GM12878 (cell line): ENCODE measurements around the gene TMEM175. TPM values are rescaled to one million over a fixed set of nuclear protein-coding genes. Genes with fewer than 3 reads are reported as not detected.
A peak's percentile ranks its signal among the peaks of the same experiment; 100 is the strongest.

Experiments
- CBX5 ChIP-seq: sonication (generic); IDR thresholded peaks from 2 replicates; pipeline ENCODE4 v1.6.1; 2016; ENCODE audit warnings: low read depth, moderate library complexity, mild to moderate bottlenecking, inconsistent platforms
- DPF2 ChIP-seq: fragments of 450-650 bp; IDR thresholded peaks from 2 replicates; pipeline ENCODE4 v1.6.1; 2017; ENCODE audit warnings: mild to moderate bottlenecking
- E4F1 ChIP-seq: fragments of 450-650 bp; IDR thresholded peaks from 2 replicates; pipeline ENCODE4 v1.6.1; 2018; ENCODE audit warnings: borderline replicate concordance, mild to moderate bottlenecking; ENCODE audit not compliant: partially characterized antibody
- EED ChIP-seq: sonication (generic); IDR thresholded peaks from 2 replicates; pipeline ENCODE4 v1.6.1; 2016; ENCODE audit warnings: antibody characterized with exemption, low read depth
- EP300 ChIP-seq, 2 experiments: fragments of 150-350 bp in 1 of 2; IDR thresholded peaks; 2 replicates each; pipeline ENCODE4 v1.6.1; 2011 to 2012; ENCODE audit warnings: low read depth in 2 of 2, low read length in 2 of 2, borderline replicate concordance in 1 of 2, improper control_type of control experiment in 1 of 2, inconsistent platforms in 1 of 2; ENCODE audit not compliant: control insufficient read depth in 1 of 2
- FOXK2 ChIP-seq: fragments of 450-650 bp; IDR thresholded peaks from 2 replicates; pipeline ENCODE4 v1.6.1; 2017; ENCODE audit warnings: mild to moderate bottlenecking, moderate library complexity
- HDAC2 ChIP-seq: fragments of 200-600 bp; sonication (generic); IDR thresholded peaks from 2 replicates; pipeline ENCODE4 v1.6.1; 2017
- JUNB ChIP-seq: IDR thresholded peaks from 2 replicates; pipeline ENCODE4 v1.6.1; 2016; ENCODE audit warnings: antibody characterized with exemption, mild to moderate bottlenecking
- MEF2B ChIP-seq: fragments of 450-650 bp; IDR thresholded peaks from 2 replicates; pipeline ENCODE4 v1.6.1; 2018; ENCODE audit warnings: mild to moderate bottlenecking, moderate library complexity; ENCODE audit not compliant: partially characterized antibody, poor library complexity, severe bottlenecking
- MTA2 ChIP-seq: fragments of 450-650 bp; IDR thresholded peaks from 2 replicates; pipeline ENCODE4 v1.6.1; 2016; ENCODE audit warnings: low read depth, mild to moderate bottlenecking, moderate library complexity
- MTA3 ChIP-seq: IDR thresholded peaks from 2 replicates; pipeline ENCODE4 v1.6.1; 2012; ENCODE audit warnings: low read length, inconsistent platforms, borderline replicate concordance
- POLR2A ChIP-seq: IDR thresholded peaks from 2 replicates; pipeline ENCODE4 v1.6.1; 2011; ENCODE audit warnings: low read depth, mild to moderate bottlenecking, low read length
- POU2F2 ChIP-seq: IDR thresholded peaks from 3 replicates; pipeline ENCODE4 v1.6.1; 2011; ENCODE audit warnings: low read depth, mild to moderate bottlenecking, low read length, borderline replicate concordance
- polyA plus RNA-seq, 11 experiments: library from polyadenylated mRNA; depleted of rRNA in 4 of 11; unstranded in 6 of 11; stranded (reverse) in 5 of 11; fragments of >200 nt; fragmentation: Nextera tagmentation in 4 of 11; fragmentation: Illumina TruSeq in 1 of 11; extraction: Ambion mirVana in 4 of 11; extraction: Trizol in 1 of 11; gene quantifications; 1 replicate in 1 of 11; 2 replicates in 10 of 11; pipeline versions ENCODE4 v1.2.1 to v1.2.3, GENCODE V29; 2011 to 2016; ENCODE audit warnings: inconsistent platforms in 2 of 11, missing spikeins in 2 of 11, low read depth in 1 of 11
- total RNA-seq, 4 experiments: library from RNA; depleted of rRNA in 3 of 4; stranded (reverse); fragments of >200 nt in 3 of 4; fragmentation: Illumina TruSeq in 1 of 4; extraction: Trizol in 1 of 4; gene quantifications; 2 replicates each; pipeline versions ENCODE4 v1.2.1 to v1.2.3, GENCODE V29; 2013 to 2021
- TF ChIP-seq, protein P1 (sequence below): fragments of 450-650 bp; IDR thresholded peaks from 2 replicates; pipeline ENCODE4 v1.6.1; 2016; ENCODE audit warnings: mild to moderate bottlenecking, moderate library complexity, borderline replicate concordance
- TF ChIP-seq, protein P2 (sequence below): fragments of 150-350 bp; IDR thresholded peaks from 2 replicates; pipeline ENCODE4 v1.6.1; 2016; ENCODE audit warnings: low read depth, low read length

TMEM175 gene
- total and polyA plus RNA-seq, 10 of the 15 experiments (the other 5 are each of a cell fraction or from before 2014, with no cell fraction given), result 0.11 to 39.5 (median 22.3) TPM

GRCh38 chr4:924107-925096 lies 7.9 kb upstream of the TMEM175 start (continued):
- TF ChIP-seq, protein P1, sequence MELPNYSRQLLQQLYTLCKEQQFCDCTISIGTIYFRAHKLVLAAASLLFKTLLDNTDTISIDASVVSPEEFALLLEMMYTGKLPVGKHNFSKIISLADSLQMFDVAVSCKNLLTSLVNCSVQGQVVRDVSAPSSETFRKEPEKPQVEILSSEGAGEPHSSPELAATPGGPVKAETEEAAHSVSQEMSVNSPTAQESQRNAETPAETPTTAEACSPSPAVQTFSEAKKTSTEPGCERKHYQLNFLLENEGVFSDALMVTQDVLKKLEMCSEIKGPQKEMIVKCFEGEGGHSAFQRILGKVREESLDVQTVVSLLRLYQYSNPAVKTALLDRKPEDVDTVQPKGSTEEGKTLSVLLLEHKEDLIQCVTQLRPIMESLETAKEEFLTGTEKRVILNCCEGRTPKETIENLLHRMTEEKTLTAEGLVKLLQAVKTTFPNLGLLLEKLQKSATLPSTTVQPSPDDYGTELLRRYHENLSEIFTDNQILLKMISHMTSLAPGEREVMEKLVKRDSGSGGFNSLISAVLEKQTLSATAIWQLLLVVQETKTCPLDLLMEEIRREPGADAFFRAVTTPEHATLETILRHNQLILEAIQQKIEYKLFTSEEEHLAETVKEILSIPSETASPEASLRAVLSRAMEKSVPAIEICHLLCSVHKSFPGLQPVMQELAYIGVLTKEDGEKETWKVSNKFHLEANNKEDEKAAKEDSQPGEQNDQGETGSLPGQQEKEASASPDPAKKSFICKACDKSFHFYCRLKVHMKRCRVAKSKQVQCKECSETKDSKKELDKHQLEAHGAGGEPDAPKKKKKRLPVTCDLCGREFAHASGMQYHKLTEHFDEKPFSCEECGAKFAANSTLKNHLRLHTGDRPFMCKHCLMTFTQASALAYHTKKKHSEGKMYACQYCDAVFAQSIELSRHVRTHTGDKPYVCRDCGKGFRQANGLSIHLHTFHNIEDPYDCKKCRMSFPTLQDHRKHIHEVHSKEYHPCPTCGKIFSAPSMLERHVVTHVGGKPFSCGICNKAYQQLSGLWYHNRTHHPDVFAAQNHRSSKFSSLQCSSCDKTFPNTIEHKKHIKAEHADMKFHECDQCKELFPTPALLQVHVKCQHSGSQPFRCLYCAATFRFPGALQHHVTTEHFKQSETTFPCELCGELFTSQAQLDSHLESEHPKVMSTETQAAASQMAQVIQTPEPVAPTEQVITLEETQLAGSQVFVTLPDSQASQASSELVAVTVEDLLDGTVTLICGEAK, result peak; percentile 78
- peak; percentile 25; the same call in 1 of the 2 replicates for TF ChIP-seq EED
- 0 out of 2 replicates have a peak, but pooled peaks have one; percentile 50 for TF ChIP-seq MTA3
- TF ChIP-seq POLR2A, result no peak
- TF ChIP-seq, protein P2, sequence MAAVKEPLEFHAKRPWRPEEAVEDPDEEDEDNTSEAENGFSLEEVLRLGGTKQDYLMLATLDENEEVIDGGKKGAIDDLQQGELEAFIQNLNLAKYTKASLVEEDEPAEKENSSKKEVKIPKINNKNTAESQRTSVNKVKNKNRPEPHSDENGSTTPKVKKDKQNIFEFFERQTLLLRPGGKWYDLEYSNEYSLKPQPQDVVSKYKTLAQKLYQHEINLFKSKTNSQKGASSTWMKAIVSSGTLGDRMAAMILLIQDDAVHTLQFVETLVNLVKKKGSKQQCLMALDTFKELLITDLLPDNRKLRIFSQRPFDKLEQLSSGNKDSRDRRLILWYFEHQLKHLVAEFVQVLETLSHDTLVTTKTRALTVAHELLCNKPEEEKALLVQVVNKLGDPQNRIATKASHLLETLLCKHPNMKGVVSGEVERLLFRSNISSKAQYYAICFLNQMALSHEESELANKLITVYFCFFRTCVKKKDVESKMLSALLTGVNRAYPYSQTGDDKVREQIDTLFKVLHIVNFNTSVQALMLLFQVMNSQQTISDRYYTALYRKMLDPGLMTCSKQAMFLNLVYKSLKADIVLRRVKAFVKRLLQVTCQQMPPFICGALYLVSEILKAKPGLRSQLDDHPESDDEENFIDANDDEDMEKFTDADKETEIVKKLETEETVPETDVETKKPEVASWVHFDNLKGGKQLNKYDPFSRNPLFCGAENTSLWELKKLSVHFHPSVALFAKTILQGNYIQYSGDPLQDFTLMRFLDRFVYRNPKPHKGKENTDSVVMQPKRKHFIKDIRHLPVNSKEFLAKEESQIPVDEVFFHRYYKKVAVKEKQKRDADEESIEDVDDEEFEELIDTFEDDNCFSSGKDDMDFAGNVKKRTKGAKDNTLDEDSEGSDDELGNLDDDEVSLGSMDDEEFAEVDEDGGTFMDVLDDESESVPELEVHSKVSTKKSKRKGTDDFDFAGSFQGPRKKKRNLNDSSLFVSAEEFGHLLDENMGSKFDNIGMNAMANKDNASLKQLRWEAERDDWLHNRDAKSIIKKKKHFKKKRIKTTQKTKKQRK, result no peak
- TF ChIP-seq EP300 (IDR thresholded peaks at IDR 0.05; ENCODE audit: borderline replicate concordance in 1 of 2, control insufficient read depth in 1 of 2, low read depth in 2 of 2, low read length in 2 of 2), result no peak
- no peak for TF ChIP-seq FOXK2
- no peak for TF ChIP-seq E4F1
- no peak for TF ChIP-seq HDAC2
- TF ChIP-seq MEF2B, result no peak
- TF ChIP-seq CBX5, result 0 out of 2 replicates have a peak, but pooled peaks have one; percentile 17
- TF ChIP-seq JUNB, result peak; percentile 65
- no peak for TF ChIP-seq POU2F2
- no peak for TF ChIP-seq MTA2
- 0 out of 2 replicates have a peak, but pooled peaks have one; percentile 66 for TF ChIP-seq DPF2
